Effector memory CD4-positive, alpha-beta T cell (primary cell): Measurements from ENCODE around the gene SHLD2.
"Not testable (repeated sequence)": the region's sequence is repeated elsewhere in the genome, so short reads cannot be mapped to it uniquely, and the experiment has no call there.

Experiments used
- DNase-seq, 3 donors: peaks; one replicate each; pipeline ENCODE4 v3.0.0-alpha.2; 2020
- H3K27ac ChIP-seq: 2 replicates; pipeline ENCODE4 v1.7.0; 2013; ENCODE audit warnings: mild to moderate bottlenecking, low read length, moderate library complexity; ENCODE audit not compliant: insufficient read depth, poor library complexity, severe bottlenecking
- H3K27me3 ChIP-seq: replicated peaks from 2 replicates; pipeline ENCODE4 v1.7.0; 2013; ENCODE audit warnings: mild to moderate bottlenecking, low read length; ENCODE audit not compliant: insufficient read depth, control insufficient read depth, poor library complexity, severe bottlenecking
- H3K36me3 ChIP-seq: 2 replicates; pipeline ENCODE4 v1.7.0; 2013; ENCODE audit warnings: mild to moderate bottlenecking, low read length, moderate library complexity; ENCODE audit not compliant: control insufficient read depth, insufficient read depth
- H3K4me1 ChIP-seq: 2 replicates; pipeline ENCODE4 v1.7.0; 2013; ENCODE audit warnings: low read length, mild to moderate bottlenecking; ENCODE audit not compliant: control insufficient read depth, insufficient read depth, poor library complexity, severe bottlenecking
- H3K4me3 ChIP-seq: 2 replicates; pipeline ENCODE4 v1.7.0; 2013; ENCODE audit warnings: low read length, low read depth, mild to moderate bottlenecking; ENCODE audit not compliant: insufficient read depth, poor library complexity, severe bottlenecking
- H3K9me3 ChIP-seq: 2 replicates; pipeline ENCODE4 v1.7.0; 2013; ENCODE audit warnings: mild to moderate bottlenecking, low read length, moderate library complexity; ENCODE audit not compliant: control insufficient read depth

SHLD2 gene

DNA sequence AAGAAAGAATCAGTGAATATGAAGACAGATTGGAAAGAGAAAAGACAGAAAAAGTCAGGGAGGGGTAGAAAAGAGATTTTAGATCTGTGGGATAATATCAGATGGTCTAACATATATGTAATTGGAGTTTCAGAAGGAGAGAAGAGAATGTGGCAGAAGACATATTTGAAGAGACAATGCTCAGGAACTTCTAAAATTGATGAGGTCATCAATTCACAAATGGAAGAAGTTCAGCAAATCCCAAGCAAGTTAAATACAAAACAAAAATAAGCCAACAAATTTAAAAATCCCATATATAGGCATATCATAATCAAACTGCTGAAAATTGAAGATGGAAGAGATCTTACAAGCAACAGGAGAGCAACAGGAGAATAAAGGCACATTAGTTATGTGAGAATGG lies 42.5 kb downstream of the SHLD2 start:
- not testable (repeated sequence) for H3K4me1 ChIP-seq, H3K9me3 ChIP-seq, H3K27me3 ChIP-seq, H3K4me3 ChIP-seq, DNase-seq, H3K36me3 ChIP-seq, H3K27ac ChIP-seq

DNA sequence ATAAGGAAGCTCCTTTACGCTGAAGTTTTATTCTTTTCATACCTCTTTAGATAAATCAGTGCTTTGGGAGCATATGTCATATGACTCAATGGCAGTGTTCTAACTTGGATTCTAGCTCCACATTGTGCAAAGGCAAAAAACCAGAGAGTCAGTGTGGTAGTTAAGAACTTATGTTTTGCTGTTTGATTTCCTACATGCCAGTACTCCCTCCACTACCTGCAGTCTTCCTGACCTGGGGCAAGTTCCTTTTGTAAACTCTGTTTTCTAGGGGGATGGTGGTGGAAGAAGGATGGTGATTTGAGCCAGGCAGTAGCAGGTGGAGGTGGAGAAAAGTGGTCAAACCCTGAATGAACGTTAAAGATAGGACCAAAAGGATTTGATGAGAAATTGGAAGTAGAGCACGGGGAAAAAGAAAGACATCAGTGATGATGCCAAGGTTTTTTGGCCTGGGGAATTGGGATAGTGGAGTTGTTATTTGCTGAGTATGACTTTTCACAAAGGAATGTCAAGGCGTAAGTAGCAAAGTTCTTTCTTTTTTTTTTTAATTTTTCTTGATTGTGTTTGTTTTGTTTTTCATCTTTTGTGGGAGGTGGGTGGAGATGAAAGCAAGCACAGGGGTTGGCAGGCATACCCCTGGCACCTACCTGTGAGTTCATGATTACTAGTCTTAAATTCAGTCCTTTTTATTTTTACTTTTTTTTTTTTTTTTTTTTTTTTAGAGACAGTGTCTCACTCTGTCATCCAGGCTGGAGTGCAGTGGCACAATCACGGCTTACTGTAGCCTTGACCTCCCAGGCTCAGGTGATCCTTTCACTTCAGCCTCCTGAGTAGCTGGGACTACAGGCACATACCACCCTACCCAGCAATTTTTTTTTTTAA lies 47.5 kb downstream of the SHLD2 start:
- DNase-seq, H3K4me3 ChIP-seq, H3K36me3 ChIP-seq, H3K27me3 ChIP-seq, H3K9me3 ChIP-seq, H3K4me1 ChIP-seq, H3K27ac ChIP-seq: not testable (repeated sequence)

DNA sequence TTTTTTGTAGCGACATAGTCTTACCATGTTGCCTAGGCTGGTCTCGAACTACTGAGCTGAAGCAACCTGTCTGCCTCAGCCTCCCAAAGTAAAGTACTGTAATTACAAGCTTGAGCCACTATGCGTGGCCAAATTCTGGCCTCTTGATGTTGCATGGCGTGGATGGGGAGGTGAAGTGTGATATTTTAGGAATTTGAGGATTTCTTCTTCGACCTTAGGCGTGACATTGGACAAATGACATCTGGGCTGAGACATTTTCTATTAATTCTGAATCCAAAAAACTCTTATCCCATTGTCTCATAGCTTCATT lies 48.1 kb downstream of the SHLD2 start:
- H3K27me3 ChIP-seq, H3K36me3 ChIP-seq, H3K4me3 ChIP-seq, DNase-seq, H3K4me1 ChIP-seq, H3K9me3 ChIP-seq, H3K27ac ChIP-seq: not testable (repeated sequence)

DNA sequence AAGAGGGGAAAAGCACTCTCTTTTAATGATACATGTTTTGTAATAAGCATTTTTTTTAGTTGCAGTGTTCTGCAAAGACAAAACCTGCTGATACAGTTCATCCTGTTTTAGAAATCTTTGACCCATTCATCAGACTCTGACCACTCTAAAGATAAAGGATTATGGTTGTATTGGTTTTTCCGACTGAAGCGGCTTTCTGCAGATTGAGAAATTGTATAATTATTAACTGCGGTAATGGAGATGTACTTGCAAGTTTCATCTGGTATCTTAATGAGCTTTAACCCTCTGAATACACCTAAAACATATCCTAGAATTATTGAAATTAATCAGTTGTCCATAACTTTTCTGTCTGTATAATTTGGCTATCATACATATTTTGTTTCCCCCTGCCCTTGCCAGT lies 50.6 kb downstream of the SHLD2 start:
- not testable (repeated sequence) for DNase-seq, H3K36me3 ChIP-seq, H3K27me3 ChIP-seq, H3K27ac ChIP-seq, H3K4me3 ChIP-seq, H3K4me1 ChIP-seq, H3K9me3 ChIP-seq

DNA sequence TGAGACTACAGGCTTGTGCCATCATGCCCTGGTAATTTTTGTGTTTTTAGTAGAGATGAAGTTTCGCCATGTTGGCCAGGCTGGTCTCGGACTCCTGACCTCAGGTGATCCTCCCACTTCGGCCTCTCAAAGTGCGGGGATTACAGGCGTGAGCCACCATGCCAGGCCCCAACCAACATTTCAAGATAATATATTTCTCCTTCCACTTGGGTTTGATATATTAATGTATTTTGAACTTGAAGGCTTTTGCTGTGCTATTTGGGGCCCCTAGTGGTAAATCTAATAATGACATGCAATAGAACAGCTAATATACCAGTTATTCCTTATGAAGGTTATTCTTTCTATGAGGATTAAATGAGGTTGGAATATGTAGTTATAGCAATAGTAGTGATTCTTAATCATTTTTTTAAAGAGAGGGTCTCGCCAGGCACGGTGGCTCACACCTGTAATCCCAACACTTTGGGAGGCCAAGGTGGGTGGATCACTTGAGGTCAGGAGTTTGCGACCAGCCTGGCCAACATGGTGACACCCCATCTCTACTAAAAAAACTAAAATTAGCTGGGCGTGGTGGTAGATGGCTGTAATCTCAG lies 54.1 kb downstream of the SHLD2 start:
- not testable (repeated sequence) for DNase-seq, H3K4me1 ChIP-seq

DNA sequence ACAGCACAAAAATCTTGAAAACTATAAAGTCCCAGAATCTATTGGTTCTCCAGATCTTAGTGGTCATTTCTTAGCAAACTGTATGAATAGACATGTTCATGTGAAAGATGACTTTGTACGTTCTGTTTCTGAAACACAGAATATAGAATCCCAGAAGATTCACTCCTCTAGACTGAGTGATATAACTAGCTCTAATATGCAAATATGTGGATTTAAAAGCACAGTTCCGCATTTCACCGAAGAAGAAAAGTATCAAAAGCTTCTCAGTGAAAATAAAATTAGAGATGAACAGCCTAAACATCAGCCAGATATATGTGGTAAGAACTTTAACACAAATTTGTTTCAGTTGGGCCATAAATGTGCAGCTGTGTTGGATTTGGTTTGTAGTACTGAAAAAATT lies 56.5 kb downstream of the SHLD2 start:
- H3K36me3 ChIP-seq, H3K27me3 ChIP-seq, H3K4me3 ChIP-seq, H3K27ac ChIP-seq, H3K9me3 ChIP-seq, DNase-seq, H3K4me1 ChIP-seq: not testable (repeated sequence)

More for the DNA sequence above, 54.1 kb downstream of the SHLD2 start:
- not testable (repeated sequence) for H3K9me3 ChIP-seq, H3K27me3 ChIP-seq, H3K4me3 ChIP-seq, H3K36me3 ChIP-seq, H3K27ac ChIP-seq

DNA sequence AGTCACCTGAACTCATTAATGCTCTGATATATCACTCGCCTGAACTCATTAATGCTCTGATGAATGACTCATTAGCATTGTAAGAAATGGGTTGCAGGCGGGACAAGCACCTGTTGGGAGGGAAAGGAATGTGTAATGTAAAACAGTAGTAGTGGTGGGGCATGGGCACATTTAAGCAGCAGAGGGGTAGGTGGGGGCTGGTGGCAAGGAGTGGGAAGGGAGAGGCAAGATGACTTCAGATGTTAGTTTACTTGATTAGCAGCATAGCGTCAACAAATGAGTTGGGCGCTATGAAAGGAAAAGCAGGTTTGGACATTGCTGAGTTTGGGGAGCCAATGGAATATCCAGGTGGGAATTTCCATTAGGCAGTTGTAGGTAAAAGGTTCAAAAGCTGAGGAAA lies 61.8 kb downstream of the SHLD2 start:
- H3K4me3 ChIP-seq, H3K27me3 ChIP-seq, H3K36me3 ChIP-seq, H3K4me1 ChIP-seq, H3K9me3 ChIP-seq, DNase-seq, H3K27ac ChIP-seq: not testable (repeated sequence)

DNA sequence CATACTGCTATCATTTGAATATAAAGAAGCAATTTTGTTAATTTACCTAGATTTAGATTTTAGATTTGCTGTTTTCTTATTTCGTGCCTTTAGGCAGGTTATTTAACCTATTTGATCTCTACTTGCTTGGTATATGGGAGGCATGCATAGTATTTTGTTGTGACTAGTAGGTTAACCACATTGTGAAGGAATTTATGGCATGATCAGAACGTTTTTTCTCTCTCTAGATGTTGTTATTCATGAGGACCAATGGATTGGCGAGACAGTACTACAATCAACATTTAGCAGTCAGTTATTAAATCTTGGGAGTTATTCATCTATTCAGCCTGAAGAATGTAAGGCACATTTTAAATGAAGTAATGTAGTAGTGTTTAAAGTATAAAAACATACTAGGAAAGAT lies 62.8 kb downstream of the SHLD2 start:
- not testable (repeated sequence) for H3K27me3 ChIP-seq, DNase-seq, H3K27ac ChIP-seq, H3K9me3 ChIP-seq, H3K4me3 ChIP-seq, H3K36me3 ChIP-seq, H3K4me1 ChIP-seq

DNA sequence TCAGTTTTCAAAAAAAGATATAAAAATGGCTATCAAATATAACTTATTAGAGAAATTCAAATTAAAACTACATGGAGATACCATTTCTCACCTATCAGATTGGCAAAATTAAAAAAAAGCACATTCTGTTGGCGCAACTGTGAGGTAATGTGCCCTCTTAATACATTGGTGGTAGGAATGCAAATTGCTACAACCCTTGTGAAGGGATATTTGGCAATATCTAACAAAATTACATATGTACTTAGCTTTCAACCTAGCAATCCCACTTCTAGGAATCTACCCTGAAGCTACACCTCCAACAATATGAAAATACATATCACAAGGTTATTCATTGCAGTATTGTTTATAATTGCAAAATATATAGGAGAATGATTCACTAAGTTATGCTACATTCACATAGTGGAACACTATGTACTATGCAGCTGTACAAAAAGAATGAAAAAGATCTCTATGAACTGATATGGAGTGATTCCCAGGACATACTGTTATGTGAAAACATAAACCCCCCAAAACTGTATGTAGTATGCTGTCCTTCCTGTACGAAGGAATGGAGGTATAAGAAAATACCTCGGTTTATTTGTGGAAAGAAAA lies 67.8 kb downstream of the SHLD2 start:
- not testable (repeated sequence) for DNase-seq, H3K27ac ChIP-seq, H3K4me3 ChIP-seq, H3K27me3 ChIP-seq, H3K4me1 ChIP-seq, H3K36me3 ChIP-seq, H3K9me3 ChIP-seq

DNA sequence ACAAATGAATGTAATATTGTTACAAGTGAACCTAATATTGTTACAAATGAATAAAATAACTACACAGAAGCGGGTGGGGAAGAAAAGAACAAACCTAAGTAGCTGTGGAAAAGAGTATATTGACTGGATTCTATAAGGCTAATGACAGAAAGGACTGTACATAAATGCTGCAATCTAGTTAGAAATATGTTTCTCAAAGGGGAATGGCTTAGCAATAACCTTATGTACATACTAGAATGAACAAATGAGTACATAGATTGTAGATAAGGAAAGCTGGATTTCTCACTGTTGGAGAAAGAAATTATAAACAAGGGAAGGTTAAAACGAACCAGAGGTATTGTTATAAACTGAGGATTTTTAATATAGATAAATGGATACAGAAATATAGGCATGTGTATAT lies 68.4 kb downstream of the SHLD2 start:
- not testable (repeated sequence) for H3K4me3 ChIP-seq, H3K9me3 ChIP-seq, H3K27me3 ChIP-seq, H3K27ac ChIP-seq, H3K4me1 ChIP-seq, DNase-seq, H3K36me3 ChIP-seq
